Measurements from ENCODE around the gene RPS3.
A peak's percentile ranks its signal among the peaks of the same experiment; 100 is the strongest.
"Not testable (repeated sequence)": the region's sequence is repeated elsewhere in the genome, so short reads cannot be mapped to it uniquely, and the experiment has no call there.

Gene RPS3

DNA sequence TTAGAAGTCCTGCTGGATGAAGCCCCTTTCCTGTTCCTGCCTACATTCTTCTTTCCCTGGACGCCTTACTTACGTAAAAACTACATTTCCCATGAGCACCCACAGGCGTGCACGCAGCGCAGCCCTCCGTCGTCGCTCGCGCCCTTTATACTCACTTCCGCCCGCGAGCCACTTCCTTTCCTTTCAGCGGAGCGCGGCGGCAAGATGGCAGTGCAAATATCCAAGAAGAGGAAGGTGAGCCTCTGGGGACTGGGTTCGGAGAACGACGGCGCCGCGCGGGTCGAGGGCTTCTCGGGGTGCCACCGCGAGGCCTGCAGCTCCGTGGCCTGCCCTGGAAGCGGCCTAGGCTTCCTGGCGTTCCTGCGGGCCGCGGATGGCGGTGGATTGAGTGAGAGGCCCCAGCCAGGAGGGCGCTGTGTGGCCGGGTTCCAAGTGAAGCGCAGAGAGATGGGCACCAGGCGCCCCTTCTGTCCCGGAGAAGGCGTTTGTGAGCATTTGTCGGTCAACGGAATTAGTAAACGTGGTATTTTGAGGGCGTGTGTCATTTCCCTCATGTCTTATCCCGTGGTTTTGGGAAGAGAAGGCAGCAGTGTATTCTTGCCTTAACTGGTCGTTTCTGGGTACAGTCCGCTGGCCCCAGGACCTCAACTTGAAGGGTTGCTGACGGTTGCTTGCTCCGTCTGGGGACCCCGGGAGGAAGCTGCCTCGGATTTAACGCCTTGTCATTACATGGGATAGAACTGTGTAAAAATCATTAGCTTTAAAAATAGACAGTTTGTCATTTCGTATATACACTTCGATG is at the start of gene RPS3:
Gene RPS3 (plus strand): TSS at position 175 of the 802 bp plus-strand sequence. CDS start 30 bp downstream, at position 205.
- peak; percentile 73 to 77 for DNase-seq (ENCODE audit: low read depth in 2 of 2, low spot score in 1 of 2)

DNA sequence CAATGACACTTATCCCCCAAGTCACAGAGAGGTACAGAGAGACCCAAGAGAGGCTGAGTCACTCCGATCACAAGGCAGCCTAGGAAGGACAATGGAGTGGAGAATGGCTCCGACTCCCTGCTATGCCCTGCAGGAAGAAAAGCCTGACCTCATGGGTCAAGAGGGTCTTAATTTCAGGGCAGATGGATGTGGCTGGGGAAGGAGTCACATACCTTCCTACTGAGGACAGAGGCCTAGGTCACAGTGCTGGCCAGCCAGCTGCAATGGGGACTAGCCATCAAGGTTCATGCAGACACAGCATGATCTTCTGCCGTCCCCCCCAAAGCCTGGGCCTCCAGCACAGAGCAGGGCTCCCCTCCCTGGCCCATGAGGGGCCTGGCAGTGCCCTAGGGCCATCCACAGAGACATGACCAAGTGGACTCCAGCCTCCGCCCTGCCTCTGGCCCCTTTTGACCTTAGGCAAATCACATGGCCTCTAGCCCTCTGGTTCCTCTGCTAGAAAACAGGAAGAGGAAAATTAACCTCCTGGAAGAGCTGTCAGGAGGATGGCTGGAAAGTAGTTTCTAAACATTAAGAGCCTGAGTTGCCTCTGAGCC is 49.7 kb upstream of the RPS3 start:
- no peak for DNase-seq (ENCODE audit: low read depth in 2 of 2, low spot score in 1 of 2)

DNA sequence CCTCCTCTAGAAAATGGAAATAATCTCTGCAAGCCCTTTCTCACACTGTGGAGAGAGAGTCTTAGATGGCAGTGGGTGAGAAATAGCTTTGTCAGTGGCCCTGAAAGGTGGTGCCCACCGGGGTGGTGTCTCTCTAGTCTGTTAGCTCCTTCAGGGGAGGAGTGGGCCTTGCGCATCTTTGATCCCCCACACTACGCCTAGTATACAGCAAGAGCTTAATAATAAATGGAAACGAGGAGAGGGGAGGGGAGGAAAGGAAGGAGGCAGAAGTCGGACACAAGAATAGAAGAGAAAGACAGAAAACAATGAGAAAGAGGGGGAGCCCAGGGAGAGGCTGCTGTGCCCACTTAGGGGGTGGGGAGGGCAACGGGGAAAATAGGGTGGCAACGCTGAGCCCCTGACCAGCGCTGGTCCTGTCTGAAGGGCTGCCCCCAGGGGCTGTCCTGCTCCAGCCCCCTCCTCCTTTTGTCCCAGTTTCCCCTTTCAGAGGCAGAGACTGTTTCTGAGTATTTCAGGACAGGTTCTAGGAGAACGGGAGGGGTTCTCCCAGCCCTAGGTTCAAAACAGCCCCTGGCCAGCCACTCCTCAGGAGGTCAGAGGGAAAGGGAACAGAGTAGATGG is 49.1 kb upstream of the RPS3 start:
- DNase-seq (ENCODE audit: low read depth in 2 of 2, low spot score in 1 of 2): no peak

DNA sequence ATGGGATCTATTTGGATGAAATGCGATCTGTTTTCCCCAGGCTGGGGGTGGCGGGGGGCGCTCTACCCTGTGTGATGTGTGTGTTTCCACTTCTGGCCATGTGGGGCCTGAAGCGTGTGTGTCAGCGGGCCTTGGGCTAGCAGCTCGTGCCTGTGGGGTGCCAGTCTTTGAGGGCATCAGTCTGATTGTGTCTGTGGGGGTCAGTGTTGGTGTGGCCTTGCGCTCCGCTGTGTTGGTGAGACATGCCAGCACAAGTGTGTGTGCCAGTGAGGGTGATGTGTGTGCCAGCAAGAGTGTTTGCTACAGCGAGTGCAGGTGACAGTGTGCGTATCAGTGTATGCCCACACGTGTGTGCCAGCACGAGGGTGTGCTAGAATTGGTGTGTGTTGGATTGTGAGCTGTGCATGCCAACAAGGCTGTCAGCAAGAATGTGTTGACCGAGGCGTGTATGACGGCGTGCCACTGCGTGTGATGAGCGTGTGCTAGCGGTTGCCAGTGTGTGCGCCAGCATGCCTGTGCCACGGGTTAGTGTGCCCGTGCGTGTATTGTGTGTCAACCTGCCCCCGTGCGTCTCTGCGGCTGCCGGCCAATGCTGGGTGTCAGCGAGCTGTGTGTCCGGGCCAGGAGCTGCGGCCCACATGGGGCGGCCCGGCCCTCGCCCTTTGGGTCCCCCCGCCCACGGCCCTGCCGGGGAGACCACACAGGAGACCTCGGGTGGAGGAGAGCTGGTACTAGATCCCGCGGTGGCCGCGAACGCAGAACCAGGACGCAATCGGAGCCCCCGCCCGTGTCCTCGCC is 48.4 kb upstream of the RPS3 start:
- peak in 1 of 2 donors; percentile 19 for DNase-seq (ENCODE audit: low read depth in 2 of 2, low spot score in 1 of 2)

DNA sequence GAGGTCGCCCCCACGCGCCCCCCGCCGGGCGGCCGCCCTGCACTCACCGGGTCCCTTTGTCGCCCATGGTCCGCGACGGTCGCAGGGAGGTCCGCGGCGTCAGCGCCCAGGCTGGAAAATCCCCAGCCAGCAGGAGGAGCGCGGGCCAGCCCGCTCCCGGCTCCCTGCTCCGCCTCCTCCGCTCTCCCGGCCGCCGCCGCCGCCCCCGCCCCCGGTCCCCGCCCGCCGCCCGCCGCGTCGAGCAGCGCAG is 47.9 kb upstream of the RPS3 start, which contains the start of gene ARRB1:
Gene ARRB1 (minus strand): TSS at position 121 of the 250 bp plus-strand sequence. CDS start 54 bp downstream, at position 67.
- DNase-seq (ENCODE audit: low read depth in 2 of 2, low spot score in 1 of 2): no peak

DNA sequence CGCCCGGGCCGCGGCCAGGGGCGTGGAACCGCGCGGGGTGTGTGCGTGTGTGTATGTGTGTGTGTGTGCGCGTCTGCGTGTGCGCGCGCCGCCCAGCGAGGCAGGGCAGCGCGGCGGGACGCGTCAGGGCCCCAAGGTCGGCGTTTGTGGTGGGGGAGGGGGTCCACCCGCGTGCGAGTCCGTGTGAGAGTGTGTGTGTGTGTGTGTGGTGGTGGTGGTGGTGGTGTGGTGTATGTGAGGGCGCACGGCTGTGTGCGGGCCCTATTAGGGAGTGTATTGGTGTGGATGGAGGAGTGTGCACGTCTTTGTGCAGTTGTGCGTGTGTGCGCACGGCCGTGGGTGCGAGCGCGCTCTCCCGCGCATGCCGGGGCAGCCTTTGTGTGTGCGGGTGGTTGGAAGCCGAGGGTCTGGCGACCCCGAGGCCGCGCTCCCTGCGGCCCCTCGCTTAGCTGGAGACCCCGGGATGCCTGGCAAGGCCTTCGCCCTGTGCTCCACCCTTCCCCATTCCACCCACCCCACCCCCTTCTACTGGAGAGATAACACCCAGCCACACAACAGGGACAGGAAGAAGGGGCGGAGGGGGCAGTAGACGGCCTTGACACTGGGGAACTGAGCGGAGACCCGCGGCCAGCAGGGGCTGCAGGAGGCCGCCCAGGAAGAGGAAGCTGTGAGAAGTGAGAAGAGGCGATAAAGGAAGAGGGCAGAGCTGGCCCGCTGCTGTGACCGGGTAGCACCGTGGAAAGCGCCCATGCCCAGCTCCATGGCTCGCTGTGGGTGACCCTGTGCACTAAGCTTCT is 47.3 kb upstream of the RPS3 start:
- peak in 1 of 2 donors; percentile 23 for DNase-seq (ENCODE audit: low read depth in 2 of 2, low spot score in 1 of 2)

DNA sequence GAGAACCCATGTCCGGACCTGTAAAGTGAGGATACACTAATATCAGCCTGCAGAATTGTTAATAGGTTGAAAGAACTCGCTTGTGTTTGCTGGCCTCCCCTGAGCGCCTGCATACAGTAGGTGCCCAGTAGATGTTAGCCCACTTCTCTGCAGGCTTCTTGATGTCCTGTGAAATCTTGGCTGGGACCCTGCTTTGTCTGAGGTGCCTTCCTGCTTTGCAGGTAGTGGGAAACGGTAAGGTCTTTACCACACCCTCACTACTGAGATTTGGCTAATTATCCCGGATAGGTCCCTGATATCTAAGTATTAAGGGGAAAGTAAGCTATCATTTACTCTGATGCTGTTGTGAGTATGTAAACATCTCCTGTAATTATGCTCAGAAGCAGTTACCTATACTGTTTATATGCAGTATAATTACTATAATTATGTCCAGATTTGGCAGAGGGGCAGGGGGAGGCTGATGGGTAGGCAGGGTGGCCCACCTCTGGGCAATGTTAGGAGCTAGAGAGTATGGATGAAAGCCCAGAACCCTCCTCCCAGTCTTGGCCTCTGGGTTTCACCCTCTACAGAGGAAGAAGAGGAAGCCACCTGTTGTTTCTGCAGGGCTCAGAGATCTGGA is 46.6 kb upstream of the RPS3 start:
- no peak for DNase-seq (ENCODE audit: low read depth in 2 of 2, low spot score in 1 of 2)

DNA sequence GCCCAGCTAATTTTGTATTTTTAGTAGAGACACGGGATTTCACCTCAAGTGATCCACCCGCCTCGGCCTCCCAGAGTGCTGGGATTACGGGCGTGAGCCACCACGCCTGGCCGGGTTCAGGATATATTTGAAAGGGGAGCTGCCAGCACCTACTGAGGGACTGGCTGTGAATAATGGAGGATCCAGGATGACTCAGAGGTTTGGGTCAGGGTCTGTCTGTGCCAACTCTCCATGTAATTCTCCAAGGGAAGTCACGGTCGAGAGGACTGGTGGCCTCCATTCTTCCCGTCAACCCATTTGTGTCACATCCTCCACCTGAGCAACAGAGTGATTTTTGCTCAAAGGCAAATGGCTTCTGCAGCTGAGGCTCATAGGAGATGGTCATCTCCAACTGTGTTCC is 44.3 kb upstream of the RPS3 start:
- no peak for DNase-seq (ENCODE audit: low read depth in 2 of 2, low spot score in 1 of 2)

DNA sequence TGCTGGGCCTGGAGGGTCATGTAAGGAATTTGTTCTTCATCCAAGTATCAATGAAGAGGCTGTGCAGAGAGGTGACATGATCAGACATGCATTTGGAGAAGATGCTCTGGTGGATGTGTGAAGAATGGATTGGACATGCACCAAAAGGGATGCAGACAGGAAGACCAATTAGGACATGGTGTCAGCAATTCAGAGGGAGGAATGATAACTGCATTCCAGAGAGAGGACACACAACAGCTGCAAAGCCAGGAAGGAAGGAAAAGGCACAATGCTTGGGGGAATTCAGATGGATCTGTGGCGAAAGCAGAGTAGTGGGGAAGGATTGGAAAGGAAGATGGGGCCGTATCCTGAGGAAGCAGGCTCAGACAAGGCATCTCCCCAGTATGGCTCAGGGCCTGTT is 42.7 kb upstream of the RPS3 start:
- no peak for DNase-seq (ENCODE audit: low read depth in 2 of 2, low spot score in 1 of 2)

DNA sequence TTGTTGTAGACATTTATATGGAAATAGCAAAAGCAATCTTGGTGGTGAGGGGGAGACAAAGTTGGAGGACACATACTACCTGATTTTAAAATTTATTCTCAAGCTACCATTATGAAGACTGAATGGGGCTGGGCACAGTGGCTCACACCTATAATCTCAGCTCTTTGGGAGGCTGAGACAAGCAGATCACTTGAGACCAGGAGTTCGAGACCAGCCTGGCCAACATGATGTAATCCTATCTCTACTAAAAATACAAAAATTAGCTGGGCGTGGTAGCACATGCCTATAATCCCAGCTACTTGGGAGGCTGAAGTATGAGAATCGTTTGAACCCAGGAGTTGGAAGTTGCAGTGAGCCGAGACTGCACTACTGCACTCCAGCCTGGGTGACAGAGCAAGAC is 37.0 kb upstream of the RPS3 start:
- not testable (repeated sequence) for DNase-seq (ENCODE audit: low read depth in 2 of 2, low spot score in 1 of 2)

DNA sequence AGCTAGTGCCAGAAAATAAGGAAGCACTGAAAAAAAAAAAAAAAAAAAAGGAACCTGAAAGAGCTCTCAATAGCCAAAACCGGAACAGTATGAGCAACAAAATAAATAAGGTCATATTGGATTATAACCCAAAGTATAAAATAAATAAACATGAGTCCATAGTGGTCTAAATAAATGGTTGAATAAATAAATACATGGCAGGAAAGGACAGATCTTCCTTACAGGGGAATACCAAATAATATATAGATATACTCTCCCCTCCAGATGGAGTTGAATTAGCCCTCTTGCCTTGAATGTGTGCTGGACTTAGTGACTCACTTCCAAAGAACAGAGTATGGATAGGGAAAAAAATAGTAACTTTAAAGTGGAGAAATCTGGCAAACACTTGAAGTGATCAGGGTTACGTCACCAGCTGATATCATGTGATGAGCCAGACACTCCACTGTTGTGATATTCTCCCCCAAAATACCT is 33.6 kb upstream of the RPS3 start:
- DNase-seq (ENCODE audit: low read depth in 2 of 2, low spot score in 1 of 2): no peak

DNA sequence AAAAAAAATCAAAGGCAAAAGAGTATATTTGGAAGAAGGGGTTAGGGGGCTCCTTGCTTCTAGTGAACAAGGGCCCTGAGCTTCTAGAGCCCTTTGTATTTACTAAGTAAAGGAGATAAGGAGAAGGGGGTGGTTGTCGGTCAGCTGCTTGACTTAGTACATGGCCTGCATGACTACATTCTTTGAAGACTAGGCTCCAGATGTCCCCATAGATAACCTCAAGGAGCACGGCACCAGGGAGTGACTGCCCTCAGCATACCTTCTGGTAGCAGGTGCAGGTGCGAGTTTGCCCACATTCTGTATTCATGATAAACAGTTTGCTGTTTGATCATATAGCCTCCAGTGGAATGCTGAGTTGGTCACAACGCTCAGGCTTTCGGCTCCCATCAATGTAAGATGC is 32.5 kb upstream of the RPS3 start:
- not testable (repeated sequence) for DNase-seq (ENCODE audit: low read depth in 2 of 2, low spot score in 1 of 2)

DNA sequence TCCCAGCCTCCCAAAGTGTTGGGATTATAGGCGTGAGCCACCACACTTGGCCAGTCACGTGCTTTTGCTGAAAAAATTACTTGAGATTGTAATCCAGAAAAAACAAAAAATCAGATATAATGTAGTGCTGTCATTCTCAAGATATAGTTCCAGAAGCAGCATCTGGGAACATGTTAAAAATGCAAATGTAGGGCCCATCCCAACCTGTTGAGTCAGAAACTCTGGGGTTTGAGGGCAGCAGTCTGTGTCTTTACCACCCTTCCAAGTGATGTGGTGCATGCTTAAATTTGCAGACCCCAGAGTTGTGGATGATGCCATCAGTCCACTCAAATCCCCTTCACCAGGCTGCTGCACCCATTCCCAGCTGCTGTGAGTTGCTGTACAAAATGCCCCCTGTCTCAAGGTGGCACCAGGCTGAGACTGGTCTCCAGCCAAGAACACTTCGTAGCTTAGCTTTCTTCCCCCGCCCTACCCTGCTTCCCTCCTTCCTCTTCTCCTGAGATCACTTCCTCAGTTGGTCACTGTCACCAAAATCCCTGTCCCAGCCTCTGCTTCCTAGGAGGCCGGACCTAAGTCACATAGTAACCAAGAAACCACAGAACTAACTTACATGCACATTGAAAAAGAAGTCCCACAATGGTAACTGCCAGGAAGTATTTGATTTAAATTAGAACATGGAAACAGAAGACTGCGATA is 29.6 kb upstream of the RPS3 start:
- no peak for DNase-seq (ENCODE audit: low read depth in 2 of 2, low spot score in 1 of 2)

DNA sequence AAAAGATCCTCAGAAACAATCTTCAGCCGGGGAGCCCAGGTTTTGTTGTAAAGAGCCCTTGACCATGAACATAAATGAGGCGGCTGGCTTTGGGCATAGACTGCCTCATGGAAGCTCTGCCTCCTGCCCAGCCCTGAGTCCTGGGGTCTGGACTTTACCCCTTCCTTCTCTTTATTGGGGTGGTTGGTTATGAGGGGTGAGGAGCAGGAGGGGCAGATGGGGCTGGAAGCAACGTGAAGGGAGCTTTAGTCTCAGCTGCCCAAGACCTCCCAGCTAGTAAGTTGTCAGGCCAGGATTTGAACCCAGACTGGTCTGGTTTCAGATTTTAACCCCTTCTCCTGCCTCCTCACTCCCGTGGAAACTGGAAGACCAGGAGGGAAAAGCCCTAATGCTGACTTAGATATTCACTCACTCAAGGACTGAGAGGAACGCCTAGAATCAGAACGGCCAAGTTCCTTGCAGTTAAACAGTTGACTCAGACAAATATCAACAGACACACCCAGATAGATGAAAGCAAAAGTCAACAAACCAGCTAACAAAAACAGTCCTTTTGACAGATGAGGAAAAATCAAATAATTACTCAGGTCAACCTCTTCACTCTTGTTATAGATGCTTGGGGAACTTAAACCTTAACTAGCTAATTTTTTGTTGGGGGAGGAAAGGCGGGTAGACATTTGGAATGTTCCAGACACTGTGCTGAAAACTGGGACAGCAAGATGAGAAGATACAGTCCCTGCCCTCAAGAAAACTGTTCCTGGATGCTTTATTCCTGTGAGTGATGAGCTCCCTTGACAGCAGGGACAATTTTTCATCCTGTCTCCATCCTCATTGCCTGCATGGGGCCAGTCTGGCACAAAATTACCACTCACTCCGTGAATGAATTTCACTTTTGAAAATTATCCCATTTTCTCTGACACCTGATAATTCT is 27.1 kb upstream of the RPS3 start:
- no peak for DNase-seq (ENCODE audit: low read depth in 2 of 2, low spot score in 1 of 2)

DNA sequence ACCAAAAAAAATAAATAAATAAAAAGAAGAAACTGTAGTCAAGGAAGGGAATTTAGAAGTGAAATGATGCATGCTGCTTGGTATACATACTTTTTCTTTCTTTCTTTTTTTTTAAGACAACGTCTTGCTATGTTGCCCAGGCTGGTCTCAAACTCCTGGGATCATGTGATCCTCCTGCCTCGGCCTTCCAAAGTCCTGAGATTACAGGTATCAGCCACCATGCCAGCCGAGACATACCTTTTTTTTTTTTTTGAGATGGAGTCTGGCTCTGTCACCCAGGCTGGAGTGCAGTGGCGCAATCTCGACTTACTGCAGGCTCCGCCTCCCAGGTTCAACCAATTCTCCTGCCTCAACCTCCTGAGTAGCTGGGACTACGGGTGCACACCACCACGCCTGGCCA is 26.1 kb upstream of the RPS3 start:
- no peak for DNase-seq (ENCODE audit: low read depth in 2 of 2, low spot score in 1 of 2)

DNA sequence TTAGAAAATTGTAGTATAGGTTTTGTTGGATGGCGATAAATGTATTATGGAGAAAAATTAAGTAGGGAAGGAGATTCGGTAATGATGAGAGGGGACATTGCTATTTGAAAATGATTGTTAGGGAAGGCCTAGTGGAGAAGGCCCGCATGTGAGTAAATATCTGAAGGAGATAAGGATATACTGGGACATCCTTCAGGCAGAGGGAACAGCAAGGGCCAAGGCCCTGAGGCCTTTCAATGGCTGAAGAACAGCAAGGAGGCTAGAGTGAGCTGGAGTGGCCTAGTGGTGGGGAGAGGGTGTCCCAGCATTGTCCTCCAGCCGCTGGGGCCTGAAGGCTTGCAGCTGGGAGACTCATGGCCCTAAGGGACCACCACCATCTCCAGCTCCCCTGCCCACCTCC is 24.7 kb upstream of the RPS3 start:
- DNase-seq (ENCODE audit: low read depth in 2 of 2, low spot score in 1 of 2): no peak

DNA sequence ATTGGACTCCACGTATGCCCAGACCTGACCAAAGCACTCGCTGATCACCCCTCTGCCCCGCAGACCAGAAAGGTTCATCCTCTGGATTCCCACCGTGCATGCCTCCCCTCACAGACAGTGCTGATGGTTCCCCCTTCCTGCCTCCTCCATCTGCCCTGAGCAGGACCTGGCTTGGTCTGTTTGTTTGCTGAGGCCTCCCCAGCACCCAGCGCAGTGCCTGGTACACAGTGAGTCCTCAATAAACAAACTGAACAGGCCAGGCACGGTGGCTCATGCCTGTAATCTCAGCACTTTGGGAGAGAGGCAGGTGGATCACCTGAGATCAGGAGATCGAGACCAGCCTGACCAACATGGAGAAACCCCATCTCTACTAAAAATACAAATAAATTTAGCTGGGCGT is 23.7 kb upstream of the RPS3 start:
- DNase-seq (ENCODE audit: low read depth in 2 of 2, low spot score in 1 of 2): no peak

DNA sequence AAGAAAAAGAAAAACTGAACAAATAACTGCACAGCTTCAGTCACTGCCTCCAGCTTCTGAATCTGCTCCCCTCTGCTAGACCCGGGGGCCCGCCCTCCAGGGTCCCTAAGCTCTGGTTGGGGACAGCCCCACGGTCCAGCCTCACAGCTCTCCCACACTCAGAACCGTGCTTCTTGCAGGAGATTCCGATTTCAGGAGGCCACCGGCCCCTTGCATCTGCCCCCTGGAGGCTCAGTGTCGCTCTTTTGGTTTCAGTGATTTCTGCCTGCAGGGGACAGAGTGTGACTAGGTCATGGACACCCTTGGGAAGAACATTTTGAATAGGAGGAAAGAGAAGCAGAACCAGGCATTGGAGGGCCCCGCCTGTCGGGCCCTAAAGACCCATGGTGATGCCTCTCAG is 23.1 kb upstream of the RPS3 start:
- DNase-seq (ENCODE audit: low read depth in 2 of 2, low spot score in 1 of 2): no peak

DNA sequence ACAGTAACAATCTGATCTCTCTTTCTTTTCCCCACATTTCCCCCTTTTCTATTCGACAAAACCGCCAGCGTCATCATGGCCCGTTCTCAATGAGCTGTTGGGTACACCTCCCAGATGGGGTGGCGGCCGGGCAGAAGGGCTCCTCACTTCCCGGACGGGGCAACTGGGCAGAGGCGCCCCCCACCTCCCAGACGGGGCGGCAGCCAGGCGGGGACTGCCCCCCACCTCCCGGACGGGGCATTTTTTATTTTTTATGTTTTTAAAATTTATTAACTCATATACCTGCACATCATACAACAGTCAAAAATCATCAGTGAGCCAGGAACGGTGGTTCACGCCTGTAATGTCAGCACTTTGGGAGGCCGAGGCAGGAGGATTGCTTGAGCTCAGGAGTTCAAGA is 20.5 kb upstream of the RPS3 start:
- DNase-seq (ENCODE audit: low read depth in 2 of 2, low spot score in 1 of 2): not testable (repeated sequence)

Data from stimulated activated CD8-positive, alpha-beta memory T cell treated with anti-CD3 and anti-CD28 coated beads, Interleukin-4, amount 100 ng/mL, for 4 hours (primary cell).